ENCODE measurements around the gene ME3. TPM values are rescaled to one million over a fixed set of nuclear protein-coding genes. Genes with fewer than 3 reads are reported as not detected.

ME3 gene
- total and polyA plus RNA-seq, 4 donors, result 1.4 to 7.2 (median 2.3) TPM

DNA sequence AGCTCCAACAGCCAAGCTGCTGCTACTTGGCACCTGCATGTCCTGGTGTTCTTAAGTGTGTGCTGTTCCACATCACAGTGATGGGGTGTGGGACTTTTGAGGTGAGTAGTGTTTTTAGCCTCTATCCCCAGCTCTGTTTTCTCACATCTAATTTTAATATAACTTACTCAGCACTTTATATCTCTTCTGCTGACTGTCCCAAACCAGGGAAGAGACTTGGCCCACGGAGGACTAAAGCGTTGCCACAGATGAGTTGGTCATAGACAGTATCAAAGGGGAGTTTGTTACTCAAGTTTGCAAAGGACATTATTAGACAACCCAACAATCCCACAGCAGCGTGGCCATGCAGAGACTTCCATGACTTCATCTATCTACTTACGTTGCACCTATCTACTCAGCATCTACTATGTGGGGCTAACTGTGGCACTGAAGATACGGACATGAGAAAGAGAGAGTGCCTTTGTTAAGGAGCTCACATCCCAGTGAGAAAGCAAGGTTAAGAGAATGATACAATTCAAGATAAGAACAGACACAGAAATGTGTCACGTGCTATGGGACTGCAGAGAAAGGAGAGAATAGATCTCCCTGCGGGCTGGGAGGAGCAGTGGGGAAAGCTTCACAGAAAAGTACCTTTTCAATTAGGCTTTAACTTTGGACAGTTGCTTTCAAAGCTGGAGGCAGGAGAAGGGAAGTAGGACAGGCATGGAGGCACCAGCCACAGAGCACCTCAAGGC is 82.4 kb downstream of the ME3 start:
- H3K27ac ChIP-seq (ENCODE audit: low read depth in 1 of 2, low read length in 2 of 2), result no peak overlapping the region
- TF ChIP-seq RAD21 (IDR thresholded peaks at IDR 0.05) (no peak), NR2F2 (IDR thresholded peaks at IDR 0.05) (no peak), EGR1 (IDR thresholded peaks at IDR 0.05; ENCODE audit: low read depth in 2 of 2) (no peak), GABPA (IDR thresholded peaks at IDR 0.05 in 1 of 2, conservative IDR thresholded peaks at IDR 0.05 in 1 of 2) (no peak), FOXA2 (IDR thresholded peaks at IDR 0.05) (no peak), FOXA1 (IDR thresholded peaks at IDR 0.05) (no peak), HNF4G (IDR thresholded peaks at IDR 0.05) (no peak), TAF1 (conservative IDR thresholded peaks at IDR 0.05) (no peak), HNF4A (conservative IDR thresholded peaks at IDR 0.05) (no peak)
- TF ChIP-seq, protein P1, sequence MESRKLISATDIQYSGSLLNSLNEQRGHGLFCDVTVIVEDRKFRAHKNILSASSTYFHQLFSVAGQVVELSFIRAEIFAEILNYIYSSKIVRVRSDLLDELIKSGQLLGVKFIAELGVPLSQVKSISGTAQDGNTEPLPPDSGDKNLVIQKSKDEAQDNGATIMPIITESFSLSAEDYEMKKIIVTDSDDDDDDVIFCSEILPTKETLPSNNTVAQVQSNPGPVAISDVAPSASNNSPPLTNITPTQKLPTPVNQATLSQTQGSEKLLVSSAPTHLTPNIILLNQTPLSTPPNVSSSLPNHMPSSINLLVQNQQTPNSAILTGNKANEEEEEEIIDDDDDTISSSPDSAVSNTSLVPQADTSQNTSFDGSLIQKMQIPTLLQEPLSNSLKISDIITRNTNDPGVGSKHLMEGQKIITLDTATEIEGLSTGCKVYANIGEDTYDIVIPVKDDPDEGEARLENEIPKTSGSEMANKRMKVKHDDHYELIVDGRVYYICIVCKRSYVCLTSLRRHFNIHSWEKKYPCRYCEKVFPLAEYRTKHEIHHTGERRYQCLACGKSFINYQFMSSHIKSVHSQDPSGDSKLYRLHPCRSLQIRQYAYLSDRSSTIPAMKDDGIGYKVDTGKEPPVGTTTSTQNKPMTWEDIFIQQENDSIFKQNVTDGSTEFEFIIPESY (IDR thresholded peaks at IDR 0.05), result no peak
- TF ChIP-seq, protein P2, sequence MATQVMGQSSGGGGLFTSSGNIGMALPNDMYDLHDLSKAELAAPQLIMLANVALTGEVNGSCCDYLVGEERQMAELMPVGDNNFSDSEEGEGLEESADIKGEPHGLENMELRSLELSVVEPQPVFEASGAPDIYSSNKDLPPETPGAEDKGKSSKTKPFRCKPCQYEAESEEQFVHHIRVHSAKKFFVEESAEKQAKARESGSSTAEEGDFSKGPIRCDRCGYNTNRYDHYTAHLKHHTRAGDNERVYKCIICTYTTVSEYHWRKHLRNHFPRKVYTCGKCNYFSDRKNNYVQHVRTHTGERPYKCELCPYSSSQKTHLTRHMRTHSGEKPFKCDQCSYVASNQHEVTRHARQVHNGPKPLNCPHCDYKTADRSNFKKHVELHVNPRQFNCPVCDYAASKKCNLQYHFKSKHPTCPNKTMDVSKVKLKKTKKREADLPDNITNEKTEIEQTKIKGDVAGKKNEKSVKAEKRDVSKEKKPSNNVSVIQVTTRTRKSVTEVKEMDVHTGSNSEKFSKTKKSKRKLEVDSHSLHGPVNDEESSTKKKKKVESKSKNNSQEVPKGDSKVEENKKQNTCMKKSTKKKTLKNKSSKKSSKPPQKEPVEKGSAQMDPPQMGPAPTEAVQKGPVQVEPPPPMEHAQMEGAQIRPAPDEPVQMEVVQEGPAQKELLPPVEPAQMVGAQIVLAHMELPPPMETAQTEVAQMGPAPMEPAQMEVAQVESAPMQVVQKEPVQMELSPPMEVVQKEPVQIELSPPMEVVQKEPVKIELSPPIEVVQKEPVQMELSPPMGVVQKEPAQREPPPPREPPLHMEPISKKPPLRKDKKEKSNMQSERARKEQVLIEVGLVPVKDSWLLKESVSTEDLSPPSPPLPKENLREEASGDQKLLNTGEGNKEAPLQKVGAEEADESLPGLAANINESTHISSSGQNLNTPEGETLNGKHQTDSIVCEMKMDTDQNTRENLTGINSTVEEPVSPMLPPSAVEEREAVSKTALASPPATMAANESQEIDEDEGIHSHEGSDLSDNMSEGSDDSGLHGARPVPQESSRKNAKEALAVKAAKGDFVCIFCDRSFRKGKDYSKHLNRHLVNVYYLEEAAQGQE (IDR thresholded peaks at IDR 0.05), result no peak
- no peak overlapping the region for H3K9ac ChIP-seq (ENCODE audit: low read depth in 1 of 2, low read length in 2 of 2)
- 93% methylated on average over 7 of the region's 7 CpGs for WGBS
- H3K27me3 ChIP-seq (ENCODE audit: control insufficient read depth in 4 of 4, insufficient read depth in 4 of 4, low read length in 3 of 4), result no peaks in the 10 kb centered on the region
- no peaks in the 10 kb centered on the region for H3K9me3 ChIP-seq (ENCODE audit: control insufficient read depth in 4 of 4, low read length in 3 of 4)
- no peak for DNase-seq (ENCODE audit: low spot score)
- H3K4me3 ChIP-seq (ENCODE audit: low read depth in 1 of 3, low read length in 3 of 3), result no peak overlapping the region
- H3K36me3 ChIP-seq (ENCODE audit: control insufficient read depth in 4 of 4, insufficient read depth in 3 of 4, low read depth in 1 of 4, low read length in 3 of 4), result no peaks in the 10 kb centered on the region
- H3K4me1 ChIP-seq (ENCODE audit: control insufficient read depth in 4 of 4, insufficient read depth in 4 of 4, low read length in 3 of 4), result no peaks in the 10 kb centered on the region

DNA sequence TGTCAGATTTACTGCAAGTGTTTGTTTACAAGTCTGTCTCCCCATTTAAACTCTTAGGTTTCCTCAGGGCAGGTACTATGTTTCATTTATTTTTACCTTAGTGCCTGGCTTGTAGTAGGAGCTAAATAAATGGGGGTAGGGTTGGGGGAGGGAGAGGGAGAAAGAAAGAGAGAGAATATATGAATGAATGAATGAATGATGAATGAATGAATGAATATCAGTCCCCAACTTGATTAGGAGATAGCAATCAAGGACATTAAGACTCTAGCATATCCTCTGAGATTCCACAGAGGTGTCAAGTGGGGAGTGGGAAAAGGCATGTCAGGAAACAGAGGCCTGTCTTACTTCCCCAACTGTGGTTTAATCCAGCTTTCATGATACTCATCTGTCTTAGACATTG is 83.2 kb downstream of the ME3 start:
- Histone ChIP-seq H3K36me3 (ENCODE audit: control insufficient read depth in 4 of 4, insufficient read depth in 3 of 4, low read depth in 1 of 4, low read length in 3 of 4) (no peaks in the 10 kb centered on the region), H3K4me1 (ENCODE audit: control insufficient read depth in 4 of 4, insufficient read depth in 4 of 4, low read length in 3 of 4) (no peaks in the 10 kb centered on the region), H3K27me3 (ENCODE audit: control insufficient read depth in 4 of 4, insufficient read depth in 4 of 4, low read length in 3 of 4) (no peaks in the 10 kb centered on the region), H3K9me3 (ENCODE audit: control insufficient read depth in 4 of 4, low read length in 3 of 4) (no peaks in the 10 kb centered on the region), H3K9ac (ENCODE audit: low read depth in 1 of 2, low read length in 2 of 2) (no peak overlapping the region), H3K4me3 (ENCODE audit: low read depth in 1 of 3, low read length in 3 of 3) (no peak overlapping the region), H3K27ac (ENCODE audit: low read depth in 1 of 2, low read length in 2 of 2) (no peak overlapping the region)
- no peak for TF ChIP-seq SP1 (IDR thresholded peaks at IDR 0.05)
- TF ChIP-seq, protein P3, sequence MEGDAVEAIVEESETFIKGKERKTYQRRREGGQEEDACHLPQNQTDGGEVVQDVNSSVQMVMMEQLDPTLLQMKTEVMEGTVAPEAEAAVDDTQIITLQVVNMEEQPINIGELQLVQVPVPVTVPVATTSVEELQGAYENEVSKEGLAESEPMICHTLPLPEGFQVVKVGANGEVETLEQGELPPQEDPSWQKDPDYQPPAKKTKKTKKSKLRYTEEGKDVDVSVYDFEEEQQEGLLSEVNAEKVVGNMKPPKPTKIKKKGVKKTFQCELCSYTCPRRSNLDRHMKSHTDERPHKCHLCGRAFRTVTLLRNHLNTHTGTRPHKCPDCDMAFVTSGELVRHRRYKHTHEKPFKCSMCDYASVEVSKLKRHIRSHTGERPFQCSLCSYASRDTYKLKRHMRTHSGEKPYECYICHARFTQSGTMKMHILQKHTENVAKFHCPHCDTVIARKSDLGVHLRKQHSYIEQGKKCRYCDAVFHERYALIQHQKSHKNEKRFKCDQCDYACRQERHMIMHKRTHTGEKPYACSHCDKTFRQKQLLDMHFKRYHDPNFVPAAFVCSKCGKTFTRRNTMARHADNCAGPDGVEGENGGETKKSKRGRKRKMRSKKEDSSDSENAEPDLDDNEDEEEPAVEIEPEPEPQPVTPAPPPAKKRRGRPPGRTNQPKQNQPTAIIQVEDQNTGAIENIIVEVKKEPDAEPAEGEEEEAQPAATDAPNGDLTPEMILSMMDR (IDR thresholded peaks at IDR 0.05; ENCODE audit: low read depth, low read length, missing input control), result no peak
- TF ChIP-seq, protein P4, sequence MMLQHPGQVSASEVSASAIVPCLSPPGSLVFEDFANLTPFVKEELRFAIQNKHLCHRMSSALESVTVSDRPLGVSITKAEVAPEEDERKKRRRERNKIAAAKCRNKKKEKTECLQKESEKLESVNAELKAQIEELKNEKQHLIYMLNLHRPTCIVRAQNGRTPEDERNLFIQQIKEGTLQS (IDR thresholded peaks at IDR 0.05), result no peak
- TF ChIP-seq RAD21 (IDR thresholded peaks at IDR 0.05), result no peak
- TF ChIP-seq, protein P1 (IDR thresholded peaks at IDR 0.05), result no peak
- TF ChIP-seq GABPA (IDR thresholded peaks at IDR 0.05 in 1 of 2, conservative IDR thresholded peaks at IDR 0.05 in 1 of 2), result no peak
- TF ChIP-seq RXRA (IDR thresholded peaks at IDR 0.05), result no peak
- TF ChIP-seq YY1 (IDR thresholded peaks at IDR 0.05), result no peak
- TF ChIP-seq, protein P2 (IDR thresholded peaks at IDR 0.05), result no peak
- no peak for TF ChIP-seq JUND (IDR thresholded peaks at IDR 0.05)
- no peak for TF ChIP-seq FOXA1 (IDR thresholded peaks at IDR 0.05)
- TF ChIP-seq NR2F2 (IDR thresholded peaks at IDR 0.05), result no peak
- TF ChIP-seq HNF4G (IDR thresholded peaks at IDR 0.05), result no peak
- no peak for DNase-seq (ENCODE audit: low spot score)

Data from liver (tissue), 9 donors.